ENCODE measurements around the gene N4BP3.

DNA sequence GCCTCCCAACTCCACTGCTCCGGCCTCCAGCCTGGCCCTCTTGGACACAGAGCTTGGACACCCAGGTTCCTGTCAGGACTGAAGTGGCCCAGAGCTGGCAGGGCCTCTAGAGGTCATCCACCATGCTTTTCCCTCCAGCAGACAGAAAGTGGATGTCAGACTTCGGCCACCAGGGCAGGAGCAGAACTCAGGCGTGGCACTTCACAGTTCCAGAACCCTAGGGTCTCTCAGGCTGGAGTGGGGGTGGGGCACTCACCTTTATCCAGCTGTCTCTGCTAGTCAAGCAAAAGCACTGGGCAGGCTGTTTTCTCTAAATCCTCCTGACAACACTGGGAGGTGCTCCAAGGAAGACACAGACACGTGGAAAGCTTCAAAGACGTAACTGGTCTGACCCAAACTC is 35.6 kb upstream of the N4BP3 start:
- TF ChIP-seq POLR2A (IDR thresholded peaks at IDR 0.05), result no peak
- TF ChIP-seq, protein P1, sequence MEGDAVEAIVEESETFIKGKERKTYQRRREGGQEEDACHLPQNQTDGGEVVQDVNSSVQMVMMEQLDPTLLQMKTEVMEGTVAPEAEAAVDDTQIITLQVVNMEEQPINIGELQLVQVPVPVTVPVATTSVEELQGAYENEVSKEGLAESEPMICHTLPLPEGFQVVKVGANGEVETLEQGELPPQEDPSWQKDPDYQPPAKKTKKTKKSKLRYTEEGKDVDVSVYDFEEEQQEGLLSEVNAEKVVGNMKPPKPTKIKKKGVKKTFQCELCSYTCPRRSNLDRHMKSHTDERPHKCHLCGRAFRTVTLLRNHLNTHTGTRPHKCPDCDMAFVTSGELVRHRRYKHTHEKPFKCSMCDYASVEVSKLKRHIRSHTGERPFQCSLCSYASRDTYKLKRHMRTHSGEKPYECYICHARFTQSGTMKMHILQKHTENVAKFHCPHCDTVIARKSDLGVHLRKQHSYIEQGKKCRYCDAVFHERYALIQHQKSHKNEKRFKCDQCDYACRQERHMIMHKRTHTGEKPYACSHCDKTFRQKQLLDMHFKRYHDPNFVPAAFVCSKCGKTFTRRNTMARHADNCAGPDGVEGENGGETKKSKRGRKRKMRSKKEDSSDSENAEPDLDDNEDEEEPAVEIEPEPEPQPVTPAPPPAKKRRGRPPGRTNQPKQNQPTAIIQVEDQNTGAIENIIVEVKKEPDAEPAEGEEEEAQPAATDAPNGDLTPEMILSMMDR (IDR thresholded peaks at IDR 0.05), result no peak
